Islet precursor cell (in vitro differentiated cells): ENCODE data around the gene WEE2.

ENCODE experiments used
- DNase-seq: peaks from one replicate; pipeline ENCODE4 v3.0.0-alpha.2; 2018

WEE2 gene

GRCh38 chr7:141691961-141692360 lies 16.2 kb upstream of the WEE2 start:
- no peak for DNase-seq

DNA sequence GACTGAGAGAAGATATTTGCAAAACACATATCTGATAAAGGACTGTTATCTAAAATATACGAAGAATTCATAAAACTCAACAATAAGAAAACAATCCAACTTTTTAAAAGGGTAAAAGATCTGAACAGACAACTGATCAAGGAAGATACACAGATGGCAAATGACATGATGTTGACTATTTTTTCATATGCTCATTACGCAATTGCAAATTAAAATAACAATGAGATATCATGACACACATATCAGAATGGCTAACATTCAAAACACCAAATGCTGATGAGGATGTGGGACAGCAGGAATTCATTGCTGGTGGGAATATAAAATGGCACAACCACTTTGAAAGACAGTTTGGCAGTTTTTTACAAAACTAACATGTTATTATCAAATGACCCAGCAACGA lies 15.1 kb upstream of the WEE2 start:
- DNase-seq, result no peak

DNA sequence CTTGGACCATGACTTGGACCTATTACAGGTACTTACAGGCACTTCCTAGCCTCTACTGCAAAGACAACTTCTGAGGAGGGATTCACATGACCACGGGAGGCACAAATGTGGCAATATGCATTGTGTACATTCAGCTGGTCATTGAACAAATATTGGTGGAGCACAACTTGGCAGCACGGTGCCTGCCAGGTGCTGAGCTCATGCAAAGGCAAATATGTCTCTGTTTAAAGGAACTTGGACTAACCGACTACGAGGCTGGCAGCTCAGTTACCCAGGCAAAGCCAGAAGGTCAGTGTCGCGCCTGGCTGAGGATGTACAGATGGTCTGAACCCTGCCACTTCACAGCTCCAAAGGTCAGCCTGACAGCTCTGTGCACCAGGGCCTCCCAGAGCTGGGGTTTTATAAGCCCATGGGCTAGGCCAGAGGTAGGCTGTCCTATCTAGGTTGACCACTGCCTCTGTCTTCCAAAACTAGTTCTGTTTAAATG lies 12.3 kb upstream of the WEE2 start:
- no peak for DNase-seq

DNA sequence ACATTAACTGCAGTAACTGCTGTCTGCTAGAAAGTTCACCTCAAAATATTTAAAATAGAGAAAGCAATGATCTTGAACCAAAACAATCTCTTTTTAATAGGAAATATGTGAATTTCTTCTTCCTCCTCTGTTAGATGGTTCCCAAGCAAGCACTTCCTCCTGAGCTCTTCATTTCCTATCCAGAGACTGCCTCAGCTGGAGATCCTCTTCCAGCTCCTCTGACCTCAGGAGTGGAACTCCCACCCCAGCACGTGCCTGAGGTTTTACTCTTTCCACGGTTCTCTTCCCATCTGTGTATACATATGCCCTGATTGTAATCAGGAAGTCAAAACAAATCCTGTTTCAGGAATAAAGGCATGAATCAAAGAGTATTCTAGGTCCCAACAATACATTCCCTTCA lies 11.8 kb upstream of the WEE2 start:
- no peak for DNase-seq

- no peak for DNase-seq
These were observed 10.8 kb upstream of the WEE2 start for GRCh38 chr7:141697211-141697871.

DNA sequence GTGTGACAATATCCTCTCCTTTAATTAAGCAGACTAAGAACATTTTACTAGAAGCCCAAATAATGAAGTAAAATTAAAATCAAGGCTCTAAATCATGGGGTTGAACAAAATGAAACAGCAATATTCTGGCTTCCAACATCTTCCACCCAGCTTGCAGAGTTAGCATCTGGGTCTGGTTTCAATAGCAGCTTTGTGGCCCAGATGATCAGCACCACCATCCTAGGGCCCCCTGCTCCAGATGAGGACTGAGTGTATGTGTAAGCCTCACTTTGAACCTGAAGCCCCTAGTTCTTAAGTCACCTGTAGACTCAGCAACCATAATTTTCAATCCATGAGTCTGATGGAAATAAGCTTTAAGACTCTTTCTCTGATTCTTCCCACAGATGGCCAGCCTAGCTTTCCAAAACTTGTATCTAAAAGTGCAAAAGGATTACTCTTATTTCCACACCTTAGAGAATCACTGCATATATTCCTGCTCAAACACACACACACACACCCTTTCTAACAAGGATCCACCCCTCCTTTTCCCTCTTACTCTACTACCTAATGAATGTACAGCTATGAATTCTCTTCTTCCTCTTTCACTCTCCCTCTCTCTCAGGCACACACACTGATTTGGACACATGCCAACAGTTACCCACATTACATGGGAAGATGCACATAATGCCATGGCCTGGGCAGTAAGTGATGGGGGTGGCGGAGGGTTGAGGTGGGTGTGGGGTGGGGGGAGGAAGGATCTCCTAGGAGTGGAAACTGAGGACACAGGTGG lies 9.7 kb upstream of the WEE2 start:
- no peak for DNase-seq

GRCh38 chr7:141699860-141700259 lies 8.3 kb upstream of the WEE2 start:
- no peak for DNase-seq

GRCh38 chr7:141700296-141700847 lies 7.8 kb upstream of the WEE2 start:
- DNase-seq, result no peak

- peak; percentile 59 for DNase-seq
These were observed 7.2 kb upstream of the WEE2 start for GRCh38 chr7:141700848-141701371.

GRCh38 chr7:141701489-141702046 lies 6.6 kb upstream of the WEE2 start:
- DNase-seq, result peak; percentile 69

DNA sequence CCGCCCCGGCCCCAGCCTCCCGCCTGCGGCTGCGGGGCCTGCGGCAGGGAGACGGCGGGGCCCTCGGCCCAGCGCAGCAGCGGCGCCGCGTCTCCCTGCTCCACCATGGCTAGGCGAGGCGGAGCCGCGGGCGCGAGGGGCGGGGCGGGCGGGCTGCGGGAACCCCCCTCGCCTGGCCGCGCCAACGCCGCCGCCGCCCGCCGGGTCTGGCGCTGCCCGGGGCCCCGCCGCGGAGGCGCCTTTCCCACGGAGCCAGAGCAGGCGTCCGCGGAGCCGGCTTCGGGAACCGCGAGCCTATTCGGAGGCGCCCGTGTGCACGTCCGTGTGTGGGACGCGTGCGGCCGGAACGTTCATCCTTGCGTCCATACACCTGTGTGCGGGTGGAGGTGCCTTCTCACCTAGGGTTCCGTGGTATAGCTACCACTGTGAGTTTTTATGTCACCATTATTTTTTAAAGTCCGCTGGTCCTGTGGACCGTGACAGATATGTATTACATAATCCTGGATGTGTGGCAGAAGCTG lies 6.0 kb upstream of the WEE2 start, which contains the start of gene DENND11:
Gene DENND11 (minus strand): TSS at position 120 of the 521 bp plus-strand sequence. CDS start 13 bp downstream, at position 107.
- peak; percentile 66 for DNase-seq

DNA sequence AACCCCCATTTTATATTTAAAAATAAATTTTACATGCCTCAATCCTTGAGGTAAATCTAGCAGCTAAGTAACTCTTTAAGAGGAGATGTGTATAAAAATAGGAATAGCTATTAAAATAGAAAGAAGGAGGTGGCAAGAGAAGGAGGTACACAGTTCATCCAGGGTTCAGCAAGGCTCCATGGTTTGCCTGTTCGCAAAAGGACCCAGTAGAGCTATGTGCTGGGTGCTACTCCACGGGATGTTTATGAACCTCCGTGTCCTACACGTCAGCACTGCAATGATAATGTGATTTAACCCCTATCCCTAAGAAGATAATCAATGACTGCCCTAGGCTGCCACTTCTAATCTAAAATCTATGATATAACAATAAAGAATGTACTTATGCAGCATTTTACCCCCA lies 5.3 kb upstream of the WEE2 start:
- no peak for DNase-seq

GRCh38 chr7:141704112-141704511 lies 4.0 kb upstream of the WEE2 start:
- no peak for DNase-seq

DNA sequence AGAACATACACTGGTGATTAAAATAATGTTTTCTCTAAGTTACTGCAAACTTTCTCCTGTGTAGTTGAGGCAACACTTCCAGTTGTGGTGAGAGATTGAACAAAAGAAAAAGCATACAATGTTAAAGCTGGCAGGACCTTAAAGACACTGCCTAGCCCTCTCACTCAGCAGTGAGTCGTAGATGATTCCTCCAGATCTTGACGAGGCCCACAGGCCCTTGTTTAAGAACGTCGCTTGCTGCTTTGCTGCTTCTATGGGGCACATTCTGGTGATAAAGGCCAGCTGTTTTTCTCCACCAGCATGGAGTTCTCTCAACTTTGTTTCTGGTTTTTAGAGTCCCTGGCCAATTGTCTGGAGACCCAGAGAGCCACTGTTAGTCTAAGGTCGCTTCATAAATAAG lies 3.4 kb upstream of the WEE2 start:
- no peak for DNase-seq

DNA sequence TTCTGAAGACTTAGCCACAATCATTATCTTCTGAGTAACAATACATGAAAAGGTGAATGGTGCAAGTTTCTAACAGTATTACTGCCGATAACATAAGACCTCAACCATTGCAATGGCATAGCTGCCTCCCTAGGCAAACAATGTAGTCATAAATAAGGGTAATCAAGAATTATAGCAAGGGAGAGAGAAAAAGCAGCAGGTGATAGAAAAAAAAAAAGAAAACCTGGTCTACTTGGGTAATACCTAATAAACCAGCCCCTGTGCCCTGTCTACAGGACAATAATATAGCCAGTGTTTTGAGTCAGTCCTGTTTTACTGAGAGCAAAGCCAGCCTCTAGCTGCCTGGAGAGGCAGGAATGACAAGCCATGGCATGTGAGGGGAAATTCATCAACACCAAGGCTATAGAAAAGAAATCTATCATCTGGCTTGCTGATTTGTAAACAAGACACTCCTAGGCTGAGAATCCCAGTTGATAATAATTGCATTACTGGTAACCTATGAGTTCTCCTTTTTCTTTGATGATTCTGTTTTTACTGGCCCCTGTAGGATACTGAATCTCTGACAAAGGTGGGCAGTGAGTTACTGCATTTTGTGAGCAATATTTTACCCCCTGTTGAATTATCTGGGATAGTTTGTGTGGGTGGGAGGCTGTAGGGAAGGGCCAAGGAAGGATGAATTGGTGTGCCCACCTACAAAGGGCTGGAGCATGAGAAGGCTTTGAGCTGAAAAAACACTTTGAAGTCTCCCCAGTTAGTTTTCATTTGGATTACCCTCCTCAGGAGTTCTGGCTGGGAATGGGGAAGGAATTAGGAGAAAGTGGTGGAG lies 1.7 kb upstream of the WEE2 start:
- no peak for DNase-seq

- no peak for DNase-seq
These were observed 1.2 kb downstream of the WEE2 start for GRCh38 chr7:141709318-141709717.

GRCh38 chr7:141709749-141710148 lies 1.6 kb downstream of the WEE2 start:
- no peak for DNase-seq

- no peak for DNase-seq
These were observed 2.1 kb downstream of the WEE2 start for GRCh38 chr7:141710301-141710700.

- no peak for DNase-seq
These were observed 4.6 kb downstream of the WEE2 start for GRCh38 chr7:141712603-141713255.

DNA sequence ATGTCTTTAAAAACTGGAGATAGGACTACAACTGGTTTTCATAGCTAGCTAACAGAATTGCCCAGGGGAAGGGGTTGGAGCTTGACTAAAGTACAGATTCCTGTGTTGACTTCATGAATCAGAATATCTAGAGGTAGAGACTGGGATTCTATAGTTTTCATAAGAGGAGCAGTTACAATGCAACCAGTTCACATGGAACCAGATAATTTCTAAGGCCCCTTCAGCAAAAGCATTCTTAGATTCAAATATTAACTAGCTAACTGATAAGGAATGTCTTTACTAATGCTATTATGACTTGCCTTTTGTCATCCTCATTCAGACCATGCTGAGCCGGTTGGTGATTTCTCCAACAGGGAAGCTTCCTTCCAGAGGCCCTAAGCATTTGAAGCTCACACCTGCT lies 5.7 kb downstream of the WEE2 start:
- DNase-seq, result no peak

GRCh38 chr7:141714571-141714970 lies 6.4 kb downstream of the WEE2 start:
- no peak for DNase-seq

DNA sequence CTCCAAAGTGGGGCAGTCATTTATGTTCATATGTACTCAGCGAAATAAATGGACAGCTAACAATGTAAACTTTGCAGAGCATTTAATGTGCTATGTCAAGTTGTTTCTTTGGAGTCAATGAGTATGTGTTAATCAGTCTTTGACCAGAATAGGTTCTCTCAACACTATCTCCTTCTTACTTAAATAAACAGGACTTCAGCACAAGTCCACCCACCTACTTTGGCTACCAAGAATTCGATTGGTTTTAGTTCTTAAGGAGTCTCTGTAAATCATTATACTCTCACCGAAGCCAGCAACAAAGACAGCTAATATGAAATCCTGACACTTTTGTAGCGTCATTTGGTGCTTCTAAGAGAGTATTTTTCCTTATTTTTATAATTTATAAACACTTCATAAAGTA lies 6.9 kb downstream of the WEE2 start:
- DNase-seq, result no peak
